Uterus (tissue), 4 donors: ENCODE results near the gene ATG2A. TPM values are rescaled to one million over a fixed set of nuclear protein-coding genes. Genes with fewer than 3 reads are reported as not detected.
A peak's percentile ranks its signal among the peaks of the same experiment; 100 is the strongest.

Experiments used
- DNase-seq, 2 donors: peaks; one replicate each; pipeline ENCODE4 v3.0.0-alpha.2; 2019 to 2020
- H3K27ac ChIP-seq, 2 donors: fragments of 200-600 bp; sonication (generic); 1 replicate in 1 of 2; 2 replicates in 1 of 2; pipeline ENCODE4 v1.5.1; 2016 to 2018
- H3K27me3 ChIP-seq, 2 donors: fragments of 200-600 bp; sonication (generic); one replicate each; pipeline ENCODE4 v1.5.1; 2018 to 2019; ENCODE audit warnings: control low read depth in 1 of 2
- H3K36me3 ChIP-seq, 2 donors: fragments of 200-600 bp; sonication (generic); one replicate each; pipeline ENCODE4 v1.5.1; 2019; ENCODE audit warnings: control low read depth in 1 of 2
- H3K4me1 ChIP-seq, 2 donors: fragments of 200-600 bp; sonication (generic); one replicate each; pipeline ENCODE4 v1.5.1; 2018 to 2019; ENCODE audit warnings: control low read depth in 1 of 2
- H3K4me3 ChIP-seq, 2 donors: fragments of 200-600 bp; sonication (generic); 1 replicate in 1 of 2; 2 replicates in 1 of 2; pipeline ENCODE4 v1.5.1; 2018 to 2019; ENCODE audit warnings: mild to moderate bottlenecking in 1 of 2
- H3K9me3 ChIP-seq, 2 donors: fragments of 200-600 bp; sonication (generic); one replicate each; pipeline ENCODE4 v1.5.1; 2019; ENCODE audit warnings: control low read depth in 1 of 2
- CTCF ChIP-seq, 4 experiments: fragments of 200-600 bp in 2 of 4; fragments of 450-650 bp in 2 of 4; sonication (generic) in 2 of 4; IDR thresholded peaks; one replicate each; pipeline ENCODE4 v1.5.1; 2016 to 2019; ENCODE audit warnings: antibody characterized with exemption in 4 of 4, mild to moderate bottlenecking in 2 of 4, moderate library complexity in 1 of 4
- POLR2A ChIP-seq, 2 donors: fragments of 450-650 bp; IDR thresholded peaks; one replicate each; pipeline ENCODE4 v1.6.1; 2016; ENCODE audit warnings: antibody characterized with exemption in 2 of 2, mild to moderate bottlenecking in 1 of 2, moderate library complexity in 1 of 2
- intact Hi-C: fragments of 100-400 bp; cut with DNase I; formaldehyde crosslinking; loops from one replicate; pipeline ENCODE4 v1.15.1; 2023; ENCODE audit warnings: low total_unique reads
- total RNA-seq, 4 donors: library from RNA; depleted of rRNA in 3 of 4; stranded (reverse); fragments of >200 nt in 3 of 4; gene quantifications; one replicate each; pipeline versions ENCODE4 v1.1.0 to v1.2.4, GENCODE V29; 2014 to 2023
- donor health status: DM: yes; HTN: yes; CAD: no.

Gene ATG2A
- total RNA-seq, 4 donors from 2014 or later, result 6.8 to 39.6 (median 18.4) TPM

GRCh38 chr11:64853709-64854108, 63.3 kb downstream of the ATG2A start:
- DNase-seq, result no peak
- intact Hi-C loops, result no loop called here
- TF ChIP-seq CTCF (IDR thresholded peaks at IDR 0.05) (no peak), POLR2A (IDR thresholded peaks at IDR 0.05) (no peak)
- Histone ChIP-seq H3K27ac (peak overlapping the region in 1 of 2 donors; percentile 38), H3K4me3 (no peak overlapping the region), H3K27me3 (no peaks in the 10 kb centered on the region), H3K9me3 (no peaks in the 10 kb centered on the region), H3K36me3 (no peaks in the 10 kb centered on the region), H3K4me1 (peaks cover 14 to 20% of the 10 kb centered on the region in 2 donors)

- peak overlapping the region in 1 of 2 donors; percentile 38 for H3K27ac ChIP-seq
- intact Hi-C loops, result no loop called here
- H3K4me1 ChIP-seq, result peaks cover 14 to 20% of the 10 kb centered on the region in 2 donors
These were observed 64.1 kb downstream of the ATG2A start for GRCh38 chr11:64852804-64853509.

GRCh38 chr11:64851831-64852351, 65.1 kb downstream of the ATG2A start:
- Histone ChIP-seq H3K27ac (no peak overlapping the region), H3K4me3 (no peak overlapping the region), H3K36me3 (no peaks in the 10 kb centered on the region), H3K27me3 (no peaks in the 10 kb centered on the region), H3K9me3 (no peaks in the 10 kb centered on the region), H3K4me1 (peaks cover 14 to 17% of the 10 kb centered on the region in 2 donors)
- TF ChIP-seq CTCF (IDR thresholded peaks at IDR 0.05), result no peak
- TF ChIP-seq POLR2A (IDR thresholded peaks at IDR 0.05), result no peak
- intact Hi-C loops, result no loop called here
- no peak for DNase-seq

More at GRCh38 chr11:64852804-64853509, 64.1 kb downstream of the ATG2A start:
- no peak for DNase-seq
- Histone ChIP-seq H3K9me3 (no peaks in the 10 kb centered on the region), H3K4me3 (no peak overlapping the region), H3K27me3 (no peaks in the 10 kb centered on the region), H3K36me3 (no peaks in the 10 kb centered on the region)
- TF ChIP-seq POLR2A (IDR thresholded peaks at IDR 0.05), result no peak
- no peak for TF ChIP-seq CTCF (IDR thresholded peaks at IDR 0.05)

DNA sequence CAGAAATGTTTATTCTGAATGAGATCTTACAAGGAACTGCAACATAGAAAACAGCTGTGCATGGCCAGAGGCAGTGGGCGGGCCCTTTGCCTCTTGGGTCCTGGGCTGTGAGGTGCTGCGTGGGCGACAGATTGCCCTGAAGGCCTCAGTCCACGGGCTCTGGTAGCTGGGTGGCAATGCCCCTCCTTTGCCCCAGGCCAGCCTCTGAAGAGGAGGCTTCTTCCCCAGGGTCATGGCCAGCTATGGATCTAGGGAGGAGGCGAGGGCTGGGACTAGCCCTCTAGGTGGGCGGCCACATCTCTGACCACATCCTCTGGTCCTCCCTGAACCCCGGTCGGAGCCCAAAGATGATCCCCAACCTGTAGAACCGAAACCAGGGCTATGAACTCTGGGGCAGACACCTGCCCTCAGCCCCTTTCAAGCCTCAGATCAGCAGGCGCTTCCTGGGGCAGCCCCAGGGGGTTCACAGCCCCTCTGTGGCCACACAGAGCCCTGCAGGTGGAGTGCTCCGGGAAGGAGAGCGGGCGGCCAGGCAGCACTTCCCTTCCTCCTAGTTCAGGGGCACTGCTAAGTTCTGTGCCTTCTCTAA, 65.9 kb downstream of the ATG2A start:
- no peak for TF ChIP-seq POLR2A (IDR thresholded peaks at IDR 0.05)
- TF ChIP-seq CTCF (IDR thresholded peaks at IDR 0.05), result no peak
- no peak overlapping the region for H3K4me3 ChIP-seq
- no peaks in the 10 kb centered on the region for H3K9me3 ChIP-seq
- intact Hi-C loops, result no loop called here
- H3K27ac ChIP-seq, result peak overlapping the region; percentile 24 to 38
- no peak for DNase-seq
- H3K27me3 ChIP-seq, result no peaks in the 10 kb centered on the region
- peaks cover 10 to 13% of the 10 kb centered on the region in 2 donors for H3K4me1 ChIP-seq
- no peaks in the 10 kb centered on the region for H3K36me3 ChIP-seq
